ENCODE measurements around the gene SPP1. TPM values are rescaled to one million over a fixed set of nuclear protein-coding genes. Genes with fewer than 3 reads are reported as not detected.
"Not testable (repeated sequence)": the region's sequence is repeated elsewhere in the genome, so short reads cannot be mapped to it uniquely, and the experiment has no call there.

Gene SPP1
- total RNA-seq, 3 donors from 2014 or later, result 1.4 to 27.6 (median 3.0) TPM

DNA sequence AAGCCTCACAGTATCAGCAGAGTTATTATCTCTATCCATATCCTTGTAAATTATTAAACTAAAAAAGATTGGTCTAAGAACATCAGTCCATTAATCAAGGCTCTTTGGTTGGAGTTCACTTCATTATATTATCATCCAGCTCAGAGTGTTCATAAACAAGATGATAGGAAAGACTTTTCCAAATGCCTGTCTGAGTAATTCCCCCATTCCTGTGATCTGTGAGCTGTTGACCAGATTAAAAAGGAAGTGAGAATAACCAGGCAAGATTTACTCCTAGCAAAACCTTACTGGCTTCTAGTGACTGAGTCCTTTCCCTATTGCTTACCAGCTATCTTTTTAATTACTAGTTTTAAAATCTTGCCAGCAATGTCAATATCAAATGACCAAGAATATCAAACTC, 46.8 kb downstream of the SPP1 start:
- Histone ChIP-seq H3K4me3 (no peak overlapping the region), H3K36me3 (ENCODE audit: low read depth) (no peaks in the 10 kb centered on the region), H3K4me1 (ENCODE audit: low read depth) (no peaks in the 10 kb centered on the region), H3K9me3 (peaks cover 8% of the 10 kb centered on the region)
- ATAC-seq (no peak), DNase-seq (no peak)
- TF ChIP-seq, protein P1, sequence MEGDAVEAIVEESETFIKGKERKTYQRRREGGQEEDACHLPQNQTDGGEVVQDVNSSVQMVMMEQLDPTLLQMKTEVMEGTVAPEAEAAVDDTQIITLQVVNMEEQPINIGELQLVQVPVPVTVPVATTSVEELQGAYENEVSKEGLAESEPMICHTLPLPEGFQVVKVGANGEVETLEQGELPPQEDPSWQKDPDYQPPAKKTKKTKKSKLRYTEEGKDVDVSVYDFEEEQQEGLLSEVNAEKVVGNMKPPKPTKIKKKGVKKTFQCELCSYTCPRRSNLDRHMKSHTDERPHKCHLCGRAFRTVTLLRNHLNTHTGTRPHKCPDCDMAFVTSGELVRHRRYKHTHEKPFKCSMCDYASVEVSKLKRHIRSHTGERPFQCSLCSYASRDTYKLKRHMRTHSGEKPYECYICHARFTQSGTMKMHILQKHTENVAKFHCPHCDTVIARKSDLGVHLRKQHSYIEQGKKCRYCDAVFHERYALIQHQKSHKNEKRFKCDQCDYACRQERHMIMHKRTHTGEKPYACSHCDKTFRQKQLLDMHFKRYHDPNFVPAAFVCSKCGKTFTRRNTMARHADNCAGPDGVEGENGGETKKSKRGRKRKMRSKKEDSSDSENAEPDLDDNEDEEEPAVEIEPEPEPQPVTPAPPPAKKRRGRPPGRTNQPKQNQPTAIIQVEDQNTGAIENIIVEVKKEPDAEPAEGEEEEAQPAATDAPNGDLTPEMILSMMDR (IDR thresholded peaks at IDR 0.05), result no peak
- intact Hi-C loops (cut with DNase I, micrococcal nuclease), result no loop called here

DNA sequence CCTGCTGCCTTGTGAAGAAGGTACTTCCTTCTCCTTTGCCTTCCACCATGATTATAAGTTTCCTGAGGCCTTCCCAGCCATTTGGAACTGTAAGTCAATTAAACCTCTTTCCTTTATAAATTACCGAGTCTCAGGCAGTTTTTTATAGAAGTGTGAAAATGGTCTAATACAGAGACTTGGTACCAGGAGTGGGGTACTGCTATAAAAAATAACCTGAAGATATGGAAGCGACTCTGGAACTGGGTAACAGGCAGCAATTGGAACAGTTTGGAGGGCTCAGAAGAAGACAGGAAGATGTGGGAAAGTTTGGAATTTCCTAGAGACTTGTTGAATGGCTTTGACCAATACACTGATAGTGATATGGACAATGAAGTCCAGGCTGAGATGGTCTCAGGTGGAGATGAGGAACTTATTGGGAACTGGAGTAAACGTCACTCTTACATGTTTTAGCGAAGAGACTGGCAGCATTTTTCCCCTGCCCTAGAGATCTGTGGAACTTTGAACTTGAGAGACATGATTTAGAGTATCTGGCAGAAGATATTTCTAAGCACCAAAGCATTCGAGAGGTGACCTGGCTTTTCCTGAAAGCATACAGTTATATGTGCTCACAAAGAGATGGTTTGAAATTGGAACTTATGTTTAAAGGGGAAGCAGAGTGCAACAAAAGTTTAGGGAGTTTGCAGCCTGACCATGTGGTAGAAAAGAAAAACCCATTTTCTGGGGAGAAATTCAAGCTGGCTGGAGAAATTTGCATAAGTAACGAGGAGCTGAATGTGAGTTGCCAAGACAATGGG, 50.6 kb downstream of the SPP1 start:
- ATAC-seq; H3K4me1 ChIP-seq (ENCODE audit: low read depth); H3K4me3 ChIP-seq; intact Hi-C loops (cut with DNase I, micrococcal nuclease); H3K9me3 ChIP-seq; DNase-seq; H3K36me3 ChIP-seq (ENCODE audit: low read depth): not testable (repeated sequence)

DNA sequence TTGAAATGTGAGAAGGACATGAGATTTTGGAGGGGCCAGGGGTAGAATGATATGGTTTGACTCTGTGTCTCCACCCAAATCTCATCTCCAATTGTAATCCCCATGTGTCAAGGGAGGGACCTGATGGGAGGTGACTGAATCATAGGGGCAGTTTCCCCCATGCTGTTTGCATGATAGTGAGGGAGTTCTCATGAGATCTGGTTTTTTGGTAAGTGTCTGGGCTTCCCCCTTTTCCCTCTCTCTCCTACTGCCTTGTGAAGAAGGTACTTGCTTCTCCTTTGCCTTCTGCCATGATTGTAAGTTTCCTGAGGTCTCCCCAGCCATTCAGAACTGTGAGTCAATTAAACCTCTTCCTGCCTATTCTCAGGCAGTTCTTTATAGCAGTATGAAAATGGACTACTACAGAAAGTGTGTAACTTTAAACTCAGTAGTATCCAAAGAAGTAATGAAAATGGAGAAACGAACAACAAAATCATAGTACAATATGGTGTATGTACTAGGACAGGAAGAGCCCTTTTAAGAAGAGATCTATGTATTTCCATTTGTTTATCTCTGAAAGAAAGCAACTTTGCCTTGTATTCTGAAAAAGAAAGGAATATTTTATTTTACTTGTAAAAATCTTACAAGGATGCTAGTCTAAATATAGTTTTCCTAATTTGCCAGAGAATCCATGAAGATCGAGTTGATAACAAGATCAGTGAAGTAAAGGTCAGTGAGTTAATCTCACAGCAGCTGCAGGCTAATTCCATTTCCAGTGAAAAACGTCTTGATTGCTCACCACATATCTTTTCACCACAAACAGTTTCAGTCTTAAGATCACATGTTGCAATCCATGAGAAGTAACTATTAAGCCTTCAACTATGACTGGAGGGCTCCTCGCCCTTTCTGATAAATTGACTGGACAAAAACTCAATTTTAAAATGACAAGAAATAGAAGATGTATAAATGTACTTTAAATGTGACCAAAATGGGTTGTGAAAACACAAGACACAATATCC, 52.4 kb downstream of the SPP1 start:
- peaks cover 8% of the 10 kb centered on the region for H3K9me3 ChIP-seq
- no peaks in the 10 kb centered on the region for H3K4me1 ChIP-seq (ENCODE audit: low read depth)
- intact Hi-C loops (cut with DNase I, micrococcal nuclease), result no loop called here
- no peaks in the 10 kb centered on the region for H3K36me3 ChIP-seq (ENCODE audit: low read depth)
- TF ChIP-seq, protein P1 (IDR thresholded peaks at IDR 0.05), result no peak
- DNase-seq (no peak), ATAC-seq (no peak)
- no peak overlapping the region for H3K4me3 ChIP-seq

DNA sequence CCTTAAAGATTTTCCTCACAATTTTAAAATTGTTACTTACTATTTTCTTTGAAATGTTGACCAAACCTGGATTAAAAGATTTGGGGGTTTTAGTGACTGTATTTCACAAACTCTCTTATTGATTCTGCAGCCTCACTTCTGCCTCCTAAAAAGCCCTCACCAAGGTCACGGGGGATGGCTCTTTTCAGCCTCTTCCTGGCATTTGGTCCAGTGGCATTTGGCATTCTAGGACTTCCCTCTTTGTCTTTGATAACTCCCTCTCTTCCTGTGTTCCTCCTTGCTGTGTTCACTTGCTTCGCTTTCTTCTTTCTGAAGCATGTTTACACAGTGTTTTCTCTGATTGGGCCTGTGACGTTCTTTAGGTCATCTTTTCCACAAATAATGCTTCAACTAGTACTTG, 53.4 kb downstream of the SPP1 start:
- no peak for ATAC-seq
- intact Hi-C loops (cut with DNase I, micrococcal nuclease), result no loop called here
- Histone ChIP-seq H3K9me3 (peaks cover 8% of the 10 kb centered on the region), H3K4me3 (no peak overlapping the region), H3K36me3 (ENCODE audit: low read depth) (no peaks in the 10 kb centered on the region), H3K4me1 (ENCODE audit: low read depth) (no peaks in the 10 kb centered on the region)
- no peak for DNase-seq
- TF ChIP-seq, protein P1 (IDR thresholded peaks at IDR 0.05), result no peak

DNA sequence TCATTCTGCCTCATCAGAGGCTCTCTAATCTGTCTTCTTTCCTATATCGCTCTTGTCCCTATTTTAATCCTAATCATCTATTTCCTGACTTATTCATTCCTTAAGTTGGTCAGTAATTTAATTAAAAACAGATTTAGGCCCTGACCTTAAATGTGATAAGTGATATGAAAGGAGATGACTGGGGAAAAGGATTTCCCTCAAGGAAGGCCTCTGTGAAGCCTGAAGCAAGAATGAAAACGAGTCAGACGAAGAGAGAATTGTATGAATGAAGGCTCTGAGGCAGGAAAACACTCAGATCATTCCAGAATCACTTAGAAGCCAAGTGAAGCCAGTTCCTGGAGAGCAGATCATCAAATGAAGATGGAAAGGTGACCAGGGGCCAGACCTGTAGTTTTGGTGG, 54.0 kb downstream of the SPP1 start:
- no peak for DNase-seq
- Histone ChIP-seq H3K4me1 (ENCODE audit: low read depth) (no peaks in the 10 kb centered on the region), H3K4me3 (no peak overlapping the region), H3K9me3 (peaks cover 8% of the 10 kb centered on the region), H3K36me3 (ENCODE audit: low read depth) (no peaks in the 10 kb centered on the region)
- TF ChIP-seq, protein P1 (IDR thresholded peaks at IDR 0.05), result no peak
- intact Hi-C loops (cut with DNase I, micrococcal nuclease), result no loop called here
- ATAC-seq, result no peak
